GM12874 (cell line): Measurements from ENCODE around the gene TRRAP.

Experiments
- TF ChIP-seq, protein P1 (sequence below): IDR thresholded peaks from 2 replicates; pipeline ENCODE4 v1.5.1; 2011; ENCODE audit warnings: low read depth, mild to moderate bottlenecking, control low read depth, low read length, moderate library complexity; ENCODE audit not compliant: insufficient read depth

The TRRAP gene

DNA sequence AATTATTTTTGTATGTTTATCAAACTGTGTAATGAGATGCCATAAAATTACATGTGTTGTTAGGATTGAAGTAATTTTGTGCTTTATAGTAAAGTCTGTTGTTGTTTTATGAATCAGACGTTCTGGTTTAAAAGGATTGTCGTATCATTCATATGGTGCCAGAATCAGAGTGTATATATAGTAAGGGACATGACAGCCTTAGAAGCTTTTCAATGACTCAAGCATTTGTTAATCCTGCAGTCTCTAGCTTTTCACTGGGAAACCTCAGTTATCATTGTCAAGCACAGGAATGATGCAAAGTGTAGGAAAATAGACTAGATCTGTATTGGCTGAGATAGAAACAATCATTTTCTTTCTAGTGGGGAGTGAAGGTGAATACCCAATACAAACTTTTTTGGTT lies 57.5 kb downstream of the TRRAP start:
- TF ChIP-seq, protein P1, sequence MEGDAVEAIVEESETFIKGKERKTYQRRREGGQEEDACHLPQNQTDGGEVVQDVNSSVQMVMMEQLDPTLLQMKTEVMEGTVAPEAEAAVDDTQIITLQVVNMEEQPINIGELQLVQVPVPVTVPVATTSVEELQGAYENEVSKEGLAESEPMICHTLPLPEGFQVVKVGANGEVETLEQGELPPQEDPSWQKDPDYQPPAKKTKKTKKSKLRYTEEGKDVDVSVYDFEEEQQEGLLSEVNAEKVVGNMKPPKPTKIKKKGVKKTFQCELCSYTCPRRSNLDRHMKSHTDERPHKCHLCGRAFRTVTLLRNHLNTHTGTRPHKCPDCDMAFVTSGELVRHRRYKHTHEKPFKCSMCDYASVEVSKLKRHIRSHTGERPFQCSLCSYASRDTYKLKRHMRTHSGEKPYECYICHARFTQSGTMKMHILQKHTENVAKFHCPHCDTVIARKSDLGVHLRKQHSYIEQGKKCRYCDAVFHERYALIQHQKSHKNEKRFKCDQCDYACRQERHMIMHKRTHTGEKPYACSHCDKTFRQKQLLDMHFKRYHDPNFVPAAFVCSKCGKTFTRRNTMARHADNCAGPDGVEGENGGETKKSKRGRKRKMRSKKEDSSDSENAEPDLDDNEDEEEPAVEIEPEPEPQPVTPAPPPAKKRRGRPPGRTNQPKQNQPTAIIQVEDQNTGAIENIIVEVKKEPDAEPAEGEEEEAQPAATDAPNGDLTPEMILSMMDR, result no peak

DNA sequence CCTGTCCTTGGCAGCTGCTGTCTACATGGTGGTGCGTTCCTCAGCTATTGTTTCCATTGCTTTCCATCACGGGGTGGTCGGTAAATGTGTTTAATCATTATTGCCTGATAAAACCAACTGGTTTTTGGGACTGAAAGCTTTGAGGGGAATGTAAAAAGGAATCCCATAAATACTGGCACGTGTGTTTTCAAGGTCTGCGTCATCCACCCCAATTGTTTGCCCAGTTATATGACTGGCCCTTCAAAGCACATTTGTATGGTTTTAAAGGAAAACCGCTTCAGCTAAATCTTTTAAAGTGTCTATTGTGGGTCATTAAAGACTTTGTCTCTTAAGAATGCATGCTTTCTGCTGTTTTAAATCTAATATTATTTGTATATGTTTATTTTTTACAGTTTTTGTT lies 65.0 kb downstream of the TRRAP start:
- TF ChIP-seq, protein P1, result no peak

DNA sequence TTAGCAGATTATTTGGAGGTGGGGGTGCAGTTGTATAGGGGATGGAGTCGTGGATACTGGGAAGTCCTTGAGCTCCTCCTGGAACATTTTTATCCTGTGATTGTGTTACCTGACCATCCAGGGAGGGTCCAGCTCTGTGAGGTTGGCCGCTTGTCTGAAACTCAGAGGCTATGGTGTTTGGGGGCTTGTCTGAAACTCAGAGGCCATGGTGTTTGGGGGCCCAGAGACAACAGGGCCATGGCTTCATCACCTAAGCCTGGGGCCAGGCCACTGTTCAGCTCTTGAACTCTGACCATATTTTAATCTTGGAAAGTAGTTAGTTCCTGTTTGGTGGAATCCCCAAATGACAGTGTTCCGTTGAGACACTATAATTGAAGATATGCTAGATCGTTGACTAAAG lies 66.1 kb downstream of the TRRAP start:
- TF ChIP-seq, protein P1, result no peak

DNA sequence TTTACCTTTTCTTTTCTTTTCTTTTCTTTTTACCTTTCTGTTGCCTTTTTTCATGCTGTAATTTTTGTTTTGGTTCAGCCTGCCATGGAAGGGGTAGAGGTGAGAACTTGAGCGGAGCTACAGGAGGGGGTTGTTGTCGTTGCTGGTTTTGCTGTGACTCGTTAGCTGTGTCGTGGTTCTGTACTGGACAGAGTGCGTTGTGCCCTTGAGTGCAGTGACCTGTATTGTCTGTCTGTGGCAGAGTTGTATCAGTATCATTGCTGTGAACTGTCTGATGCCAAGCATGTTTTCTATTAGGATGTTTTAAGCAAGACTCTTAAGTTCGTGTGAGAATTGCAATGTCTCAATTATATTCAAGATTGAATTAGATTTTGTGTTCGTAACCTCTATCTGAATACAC lies 67.5 kb downstream of the TRRAP start:
- TF ChIP-seq, protein P1, result no peak

DNA sequence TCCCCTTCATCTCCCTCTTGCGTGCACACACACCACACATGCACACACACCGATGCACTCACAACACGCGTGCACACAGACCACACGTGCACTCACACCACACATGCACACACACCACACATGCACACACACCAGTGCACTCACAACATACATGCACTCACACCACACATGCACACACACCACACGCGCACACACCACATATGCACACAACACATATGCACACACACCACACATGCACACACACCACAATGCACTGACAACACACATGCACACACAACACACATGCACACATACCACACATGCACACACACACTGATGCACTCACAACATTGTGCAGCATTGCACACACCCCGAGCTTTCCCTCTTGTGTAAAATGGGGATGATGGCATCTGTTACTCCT lies 68.1 kb downstream of the TRRAP start:
- TF ChIP-seq, protein P1, result no peak

DNA sequence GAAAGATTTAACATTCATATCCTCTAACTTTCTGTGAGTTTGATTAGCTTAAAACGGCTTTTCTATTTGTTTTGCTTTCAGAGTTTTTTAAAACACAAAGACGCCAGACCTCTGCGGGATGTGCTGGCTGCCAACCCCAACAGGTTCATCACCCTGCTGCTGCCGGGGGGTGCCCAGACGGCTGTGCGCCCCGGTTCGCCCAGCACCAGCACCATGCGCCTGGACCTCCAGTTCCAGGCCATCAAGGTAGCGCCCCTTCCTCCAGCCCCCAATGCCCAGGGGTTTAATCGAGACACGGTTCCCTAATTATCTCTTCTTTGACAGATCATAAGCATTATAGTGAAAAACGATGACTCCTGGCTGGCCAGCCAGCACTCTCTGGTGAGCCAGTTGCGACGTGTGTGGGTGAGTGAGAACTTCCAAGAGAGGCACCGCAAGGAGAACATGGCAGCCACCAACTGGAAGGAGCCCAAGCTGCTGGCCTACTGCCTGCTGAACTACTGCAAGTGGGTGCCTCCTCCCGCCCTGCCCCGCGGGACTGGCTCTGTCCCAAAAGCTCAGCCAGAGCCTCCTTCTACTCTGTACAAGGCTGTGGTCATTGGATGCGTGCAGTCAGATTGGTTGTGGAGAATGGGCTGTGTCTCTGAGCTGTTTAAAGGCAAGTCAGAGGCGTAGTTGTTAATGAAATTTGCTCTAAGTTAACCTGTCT lies 71.2 kb downstream of the TRRAP start:
- TF ChIP-seq, protein P1, result no peak

DNA sequence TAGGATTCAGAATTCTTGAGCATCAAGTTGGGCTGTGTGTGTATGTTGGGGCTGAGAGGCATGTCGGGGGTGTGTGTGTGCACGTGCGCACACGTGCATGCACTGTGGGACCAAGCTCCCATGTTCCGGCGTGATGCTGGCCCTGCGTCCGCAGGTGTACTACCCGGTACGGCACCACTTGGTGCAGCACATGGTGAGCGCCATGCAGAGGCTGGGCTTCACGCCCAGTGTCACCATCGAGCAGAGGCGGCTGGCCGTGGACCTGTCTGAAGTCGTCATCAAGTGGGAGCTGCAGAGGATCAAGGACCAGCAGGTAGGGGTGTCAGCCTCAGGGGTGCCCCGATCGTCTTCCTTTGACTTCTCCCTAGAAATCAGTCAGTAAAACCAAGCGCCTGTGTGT lies 77.7 kb downstream of the TRRAP start:
- TF ChIP-seq, protein P1, result no peak

DNA sequence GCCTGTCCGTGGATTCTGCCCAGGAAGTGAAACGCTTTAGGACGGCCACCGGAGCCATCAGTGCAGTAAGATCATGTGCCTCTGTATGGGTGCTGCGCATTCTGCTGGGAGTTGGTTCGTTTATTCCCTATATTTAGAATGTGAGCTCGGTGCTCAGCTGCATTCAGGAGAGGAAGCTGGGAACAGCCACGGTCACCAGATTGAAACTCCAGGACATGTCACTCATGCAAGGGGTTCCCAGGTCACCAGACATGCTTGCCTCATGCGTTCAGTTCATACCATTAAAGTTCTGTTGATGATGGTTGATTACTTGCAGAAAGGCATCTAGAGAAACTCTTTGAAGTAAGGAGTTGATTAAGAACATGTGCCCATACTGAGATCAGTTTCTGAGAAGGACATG lies 78.1 kb downstream of the TRRAP start:
- TF ChIP-seq, protein P1, result no peak
